Stomach (tissue), 9 donors: ENCODE results near the gene GATA2. TPM values are rescaled to one million over a fixed set of nuclear protein-coding genes. Genes with fewer than 3 reads are reported as not detected.

Experiments
- DNase-seq, 2 donors: peaks; one replicate each; pipeline versions ENCODE4 v3.0.0 to v3.0.0-alpha.2; 2013 to 2019
- H3K27ac ChIP-seq, 5 donors: fragments of 200-600 bp in 4 of 5; sonication (generic) in 4 of 5; one replicate each; pipeline ENCODE4 v1.5.1; 2013 to 2019; ENCODE audit warnings: mild to moderate bottlenecking in 1 of 5, moderate library complexity in 1 of 5
- H3K27me3 ChIP-seq, 3 donors: fragments of 200-600 bp; sonication (generic); one replicate each; pipeline ENCODE4 v1.5.1; 2017 to 2019; ENCODE audit warnings: mixed run types in 1 of 3
- H3K36me3 ChIP-seq, 4 donors: fragments of 200-600 bp; sonication (generic); 1 replicate in 3 of 4; 2 replicates in 1 of 4; pipeline ENCODE4 v1.5.1; 2016 to 2019
- H3K4me1 ChIP-seq, 4 donors: fragments of 200-600 bp; sonication (generic); one replicate each; pipeline ENCODE4 v1.5.1; 2016 to 2019
- H3K4me3 ChIP-seq, 4 donors: fragments of 200-600 bp; sonication (generic) in 3 of 4; one replicate each; pipeline ENCODE4 v1.5.1; 2016 to 2019; ENCODE audit warnings: mild to moderate bottlenecking in 1 of 4
- H3K9me3 ChIP-seq, 4 donors: fragments of 200-600 bp; sonication (generic); one replicate each; pipeline ENCODE4 v1.5.1; 2016 to 2019
- EP300 ChIP-seq: sonication (generic); formaldehyde crosslinking; IDR thresholded peaks from one replicate; pipeline ENCODE4 v1.6.1; 2017; ENCODE audit warnings: antibody characterized with exemption
- POLR2A ChIP-seq, 4 donors: fragments of 450-650 bp; IDR thresholded peaks; one replicate each; pipeline ENCODE4 v1.6.1; 2016; ENCODE audit warnings: antibody characterized with exemption in 4 of 4, control low read depth in 2 of 4, mild to moderate bottlenecking in 1 of 4, moderate library complexity in 1 of 4
- POLR2AphosphoS5 ChIP-seq, 3 donors: sonication (generic); formaldehyde crosslinking; IDR thresholded peaks; one replicate each; pipeline ENCODE4 v1.6.1; 2016; ENCODE audit warnings: antibody characterized with exemption in 3 of 3
- WGBS, 5 donors: extraction: QIAGEN DNeasy Blood & Tissue Kit in 3 of 5; methylation state at CpG; one replicate each; pipeline versions ENCODE4 v1.1.5 to v1.1.7; 2013 to 2018; 5-methylcytosine and 5-hydroxymethylcytosine counted together
- intact Hi-C: fragments of 100-400 bp; cut with DNase I; formaldehyde crosslinking; loops from one replicate; pipeline ENCODE4 v1.15.1; 2023; ENCODE audit warnings: low total_unique reads
- polyA plus RNA-seq, 3 donors: library from polyadenylated mRNA; stranded (reverse); fragments of 200-250 nt; gene quantifications; one replicate each; pipeline ENCODE4 v1.2.3, GENCODE V29; 2013
- total RNA-seq, 5 donors: library from RNA; depleted of rRNA; stranded (reverse); fragments of >200 nt; gene quantifications; one replicate each; pipeline versions ENCODE4 v1.1.0 to v1.2.3, GENCODE V29; 2014 to 2016
- TF ChIP-seq, protein P1 (sequence below), 7 experiments: fragments of 450-650 bp in 4 of 7; fragments of 200-600 bp in 3 of 7; sonication (generic) in 3 of 7; IDR thresholded peaks; one replicate each; pipeline ENCODE4 v1.5.1; 2016 to 2019; ENCODE audit warnings: antibody characterized with exemption in 7 of 7, control low read depth in 2 of 7, mild to moderate bottlenecking in 1 of 7
- donor health status: healthy with polysubstance abuse.
- donor health status: Bipolar disorder and iron deficiency.
- donor health status: healthy.

GATA2 gene
- total and polyA plus RNA-seq, 8 donors, result 2.3 to 9.1 (median 3.4) TPM

GRCh38 chr3:128466840-128467541 is 26.0 kb downstream of the GATA2 start, which contains the start of gene DNAJB8:
Gene DNAJB8, minus strand, starts transcription at chr3:128466890. Its CDS starts 3,645 bp downstream, at chr3:128463245.
- no peak for DNase-seq
- Histone ChIP-seq H3K4me3 (no peak within 1 kb of the TSS), H3K4me1 (no peaks in the 10 kb centered on the region), H3K27me3 (peaks cover 0 to 63% (median 6%) of the 10 kb centered on the region in 3 donors), H3K36me3 (no peaks in the 10 kb centered on the region), H3K27ac (no peak within 1 kb of the TSS), H3K9me3 (no peaks in the 10 kb centered on the region)
- intact Hi-C loops, result no loop called here
- 76 to 80% (median 79%) methylated on average over 14 of the region's 14 CpGs for WGBS, 5 donors
- TF ChIP-seq, protein P1, sequence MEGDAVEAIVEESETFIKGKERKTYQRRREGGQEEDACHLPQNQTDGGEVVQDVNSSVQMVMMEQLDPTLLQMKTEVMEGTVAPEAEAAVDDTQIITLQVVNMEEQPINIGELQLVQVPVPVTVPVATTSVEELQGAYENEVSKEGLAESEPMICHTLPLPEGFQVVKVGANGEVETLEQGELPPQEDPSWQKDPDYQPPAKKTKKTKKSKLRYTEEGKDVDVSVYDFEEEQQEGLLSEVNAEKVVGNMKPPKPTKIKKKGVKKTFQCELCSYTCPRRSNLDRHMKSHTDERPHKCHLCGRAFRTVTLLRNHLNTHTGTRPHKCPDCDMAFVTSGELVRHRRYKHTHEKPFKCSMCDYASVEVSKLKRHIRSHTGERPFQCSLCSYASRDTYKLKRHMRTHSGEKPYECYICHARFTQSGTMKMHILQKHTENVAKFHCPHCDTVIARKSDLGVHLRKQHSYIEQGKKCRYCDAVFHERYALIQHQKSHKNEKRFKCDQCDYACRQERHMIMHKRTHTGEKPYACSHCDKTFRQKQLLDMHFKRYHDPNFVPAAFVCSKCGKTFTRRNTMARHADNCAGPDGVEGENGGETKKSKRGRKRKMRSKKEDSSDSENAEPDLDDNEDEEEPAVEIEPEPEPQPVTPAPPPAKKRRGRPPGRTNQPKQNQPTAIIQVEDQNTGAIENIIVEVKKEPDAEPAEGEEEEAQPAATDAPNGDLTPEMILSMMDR (IDR thresholded peaks at IDR 0.05), result no peak
- TF ChIP-seq EP300 (no peak), POLR2AphosphoS5 (IDR thresholded peaks at IDR 0.05) (no peak), POLR2A (IDR thresholded peaks at IDR 0.05) (no peak)

- peaks cover 0 to 43% (median 0%) of the 10 kb centered on the region in 3 donors for H3K27me3 ChIP-seq
- H3K36me3 ChIP-seq, result no peaks in the 10 kb centered on the region
- DNase-seq, result no peak
- intact Hi-C loops, result no loop called here
- H3K4me1 ChIP-seq, result no peaks in the 10 kb centered on the region
- no peaks in the 10 kb centered on the region for H3K9me3 ChIP-seq
- TF ChIP-seq POLR2AphosphoS5 (IDR thresholded peaks at IDR 0.05) (no peak), POLR2A (IDR thresholded peaks at IDR 0.05) (no peak), EP300 (no peak)
- TF ChIP-seq, protein P1 (IDR thresholded peaks at IDR 0.05), result no peak
- H3K27ac ChIP-seq, result no peak overlapping the region
- 22 to 39% (median 31%) methylated on average over 1 of the region's 1 CpG for WGBS, 5 donors
- no peak overlapping the region for H3K4me3 ChIP-seq
Measured at GRCh38 chr3:128464702-128465101, 28.3 kb downstream of the GATA2 start.

DNA sequence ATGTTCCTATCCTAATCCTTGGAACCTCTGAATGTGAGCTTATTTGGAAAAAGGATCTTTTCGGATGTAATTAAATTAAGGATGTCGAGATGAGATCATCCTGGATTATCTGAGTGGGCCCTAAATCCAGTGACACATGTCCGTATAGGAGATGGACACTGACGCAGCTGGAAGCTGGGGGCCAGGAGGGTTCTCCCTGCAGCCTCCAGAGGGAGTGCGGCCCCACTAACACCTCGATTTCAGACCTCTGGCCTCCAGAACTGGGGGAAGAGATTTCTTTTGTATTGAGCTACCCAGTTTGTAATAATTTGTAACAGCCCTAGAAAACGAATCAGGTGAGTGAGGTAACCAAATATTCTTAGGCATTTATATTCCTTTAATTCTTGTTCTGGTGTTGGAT is 28.8 kb downstream of the GATA2 start:
- Histone ChIP-seq H3K4me3 (no peak overlapping the region), H3K27me3 (peaks cover 0 to 38% (median 0%) of the 10 kb centered on the region in 3 donors), H3K4me1 (no peaks in the 10 kb centered on the region), H3K27ac (no peak overlapping the region), H3K9me3 (no peaks in the 10 kb centered on the region), H3K36me3 (no peaks in the 10 kb centered on the region)
- DNase-seq, result no peak
- intact Hi-C loops, result no loop called here
- 57 to 67% (median 66%) methylated on average over 7 of the region's 7 CpGs for WGBS, 5 donors
- TF ChIP-seq EP300 (no peak), POLR2A (IDR thresholded peaks at IDR 0.05) (no peak), POLR2AphosphoS5 (IDR thresholded peaks at IDR 0.05) (no peak)
- TF ChIP-seq, protein P1 (IDR thresholded peaks at IDR 0.05), result no peak

GRCh38 chr3:128463771-128464170 is 29.2 kb downstream of the GATA2 start:
- TF ChIP-seq EP300, result no peak
- no peak for TF ChIP-seq POLR2AphosphoS5 (IDR thresholded peaks at IDR 0.05)
- TF ChIP-seq, protein P1 (IDR thresholded peaks at IDR 0.05), result no peak
- TF ChIP-seq POLR2A (IDR thresholded peaks at IDR 0.05), result no peak
- no peak for DNase-seq
- no peaks in the 10 kb centered on the region for H3K4me1 ChIP-seq
- H3K36me3 ChIP-seq, result no peaks in the 10 kb centered on the region
- H3K9me3 ChIP-seq, result no peaks in the 10 kb centered on the region
- intact Hi-C loops, result no loop called here
- no peak overlapping the region for H3K27ac ChIP-seq
- no peak overlapping the region for H3K4me3 ChIP-seq
- WGBS, 5 donors, result 81 to 92% (median 90%) methylated on average over 10 of the region's 10 CpGs
- peaks cover 0 to 34% (median 0%) of the 10 kb centered on the region in 3 donors for H3K27me3 ChIP-seq
